ENCODE measurements around the gene BRD7. TPM values are rescaled to one million over a fixed set of nuclear protein-coding genes. Genes with fewer than 3 reads are reported as not detected.

Gene BRD7
- total RNA-seq, 1 donor from 2014 or later = 104 TPM

DNA sequence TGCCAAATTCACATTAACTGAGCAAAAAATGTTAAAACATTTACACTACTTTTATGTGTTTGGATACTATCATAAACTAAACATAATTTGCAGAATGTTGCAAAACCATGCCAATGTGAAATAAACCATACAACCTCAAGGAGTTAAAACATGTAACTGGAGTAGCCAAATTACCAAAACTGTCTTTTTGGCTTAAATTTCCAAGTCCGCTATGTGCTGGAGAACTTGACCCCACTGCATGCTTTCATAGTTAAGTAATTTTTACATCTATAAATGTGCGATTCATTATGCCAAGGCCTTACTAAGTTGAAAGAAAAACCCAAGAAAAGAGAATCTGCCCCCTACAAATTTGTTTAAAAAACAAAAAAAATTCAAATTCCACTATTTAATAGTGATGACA, 28.2 kb downstream of the BRD7 start:
- TF ChIP-seq, protein P1, sequence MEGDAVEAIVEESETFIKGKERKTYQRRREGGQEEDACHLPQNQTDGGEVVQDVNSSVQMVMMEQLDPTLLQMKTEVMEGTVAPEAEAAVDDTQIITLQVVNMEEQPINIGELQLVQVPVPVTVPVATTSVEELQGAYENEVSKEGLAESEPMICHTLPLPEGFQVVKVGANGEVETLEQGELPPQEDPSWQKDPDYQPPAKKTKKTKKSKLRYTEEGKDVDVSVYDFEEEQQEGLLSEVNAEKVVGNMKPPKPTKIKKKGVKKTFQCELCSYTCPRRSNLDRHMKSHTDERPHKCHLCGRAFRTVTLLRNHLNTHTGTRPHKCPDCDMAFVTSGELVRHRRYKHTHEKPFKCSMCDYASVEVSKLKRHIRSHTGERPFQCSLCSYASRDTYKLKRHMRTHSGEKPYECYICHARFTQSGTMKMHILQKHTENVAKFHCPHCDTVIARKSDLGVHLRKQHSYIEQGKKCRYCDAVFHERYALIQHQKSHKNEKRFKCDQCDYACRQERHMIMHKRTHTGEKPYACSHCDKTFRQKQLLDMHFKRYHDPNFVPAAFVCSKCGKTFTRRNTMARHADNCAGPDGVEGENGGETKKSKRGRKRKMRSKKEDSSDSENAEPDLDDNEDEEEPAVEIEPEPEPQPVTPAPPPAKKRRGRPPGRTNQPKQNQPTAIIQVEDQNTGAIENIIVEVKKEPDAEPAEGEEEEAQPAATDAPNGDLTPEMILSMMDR (IDR thresholded peaks at IDR 0.05; ENCODE audit: unreplicated experiment) = no peak
- Mint-ChIP-seq H3K4me3 (ENCODE audit: low read depth) (no peak overlapping the region), H3K4me1 (ENCODE audit: low read depth) (no peaks in the 10 kb centered on the region), H3K27me3 (no peaks in the 10 kb centered on the region), H3K27ac (no peak overlapping the region), H3K36me3 (ENCODE audit: insufficient read depth) (peaks cover 34% of the 10 kb centered on the region), H3K9me3 (ENCODE audit: low read depth) (peaks cover 4% of the 10 kb centered on the region)
- DNase-seq (ENCODE audit: low spot score, unreplicated experiment) = no peak

GRCh38 chr16:50338371-50339231, 30.2 kb downstream of the BRD7 start:
- peaks cover 2% of the 10 kb centered on the region for H3K4me1 Mint-ChIP-seq (ENCODE audit: low read depth)
- no peak overlapping the region for H3K4me3 Mint-ChIP-seq (ENCODE audit: low read depth)
- H3K27ac Mint-ChIP-seq = no peak overlapping the region
- no peaks in the 10 kb centered on the region for H3K9me3 Mint-ChIP-seq (ENCODE audit: low read depth)
- peaks cover 26% of the 10 kb centered on the region for H3K36me3 Mint-ChIP-seq (ENCODE audit: insufficient read depth)
- H3K27me3 Mint-ChIP-seq = no peaks in the 10 kb centered on the region
- TF ChIP-seq, protein P1 (IDR thresholded peaks at IDR 0.05; ENCODE audit: unreplicated experiment) = no peak
- DNase-seq (ENCODE audit: low spot score, unreplicated experiment) = no peak

DNA sequence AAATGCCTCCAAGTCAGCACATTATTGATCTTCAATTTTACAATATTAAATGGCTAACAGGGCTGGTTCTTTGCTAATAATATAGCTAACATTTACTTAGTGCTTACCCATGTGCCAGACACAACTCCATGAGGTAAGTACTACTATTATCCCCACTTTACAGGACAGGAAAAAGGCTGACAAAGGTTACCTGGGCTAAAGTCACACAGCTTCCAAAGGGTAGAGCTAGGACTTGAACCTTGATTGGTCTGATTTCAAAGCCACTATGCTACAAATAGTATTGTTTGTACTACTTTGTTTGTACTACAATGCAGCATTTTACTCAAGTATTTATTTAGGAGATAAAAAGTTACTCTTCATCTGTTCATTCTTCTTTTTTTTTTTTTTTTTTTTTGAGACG, 31.9 kb downstream of the BRD7 start:
- no peak overlapping the region for H3K4me3 Mint-ChIP-seq (ENCODE audit: low read depth)
- H3K27me3 Mint-ChIP-seq = no peaks in the 10 kb centered on the region
- TF ChIP-seq, protein P1 (IDR thresholded peaks at IDR 0.05; ENCODE audit: unreplicated experiment) = no peak
- H3K27ac Mint-ChIP-seq = no peak overlapping the region
- peaks cover 3% of the 10 kb centered on the region for H3K9me3 Mint-ChIP-seq (ENCODE audit: low read depth)
- H3K36me3 Mint-ChIP-seq (ENCODE audit: insufficient read depth) = peaks cover 32% of the 10 kb centered on the region
- no peak for DNase-seq (ENCODE audit: low spot score, unreplicated experiment)
- H3K4me1 Mint-ChIP-seq (ENCODE audit: low read depth) = peaks cover 4% of the 10 kb centered on the region

DNA sequence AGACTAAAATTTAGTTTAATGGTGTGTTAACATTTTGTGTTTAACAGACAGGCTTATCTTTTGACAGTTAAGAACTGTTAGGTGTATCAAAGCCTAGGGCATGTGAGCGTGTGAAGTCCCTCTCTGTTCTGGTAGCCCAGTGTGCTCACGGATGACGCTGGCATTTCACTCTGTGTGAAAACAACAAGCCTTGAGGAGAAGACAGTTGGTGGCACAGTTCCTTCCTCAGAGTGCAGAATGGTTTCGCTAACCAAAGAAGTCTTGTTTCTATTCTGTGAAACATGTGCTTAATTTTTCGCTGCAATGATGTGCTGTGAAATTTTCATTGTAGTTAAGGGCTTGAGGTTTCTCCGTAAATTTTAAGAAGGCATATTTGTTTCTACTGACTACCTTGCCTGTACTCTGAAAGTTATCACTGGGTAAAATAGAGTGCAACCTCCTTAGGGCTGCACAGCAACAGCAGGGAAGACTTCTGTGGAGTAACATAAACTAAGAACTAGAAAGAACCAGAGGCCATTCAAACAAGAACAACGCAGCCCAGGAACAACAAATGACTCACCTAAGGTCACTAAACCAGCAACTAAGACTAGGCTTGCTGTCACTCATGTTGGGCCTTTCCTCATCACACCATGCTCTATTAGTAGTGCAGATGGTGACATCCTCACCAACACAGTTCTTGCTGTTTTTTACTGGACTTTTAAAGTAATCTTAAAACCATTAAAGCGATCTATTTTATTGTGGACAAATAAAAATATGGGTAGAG, 33.4 kb downstream of the BRD7 start:
- TF ChIP-seq, protein P1 (IDR thresholded peaks at IDR 0.05; ENCODE audit: unreplicated experiment) = no peak
- DNase-seq (ENCODE audit: low spot score, unreplicated experiment) = no peak
- Mint-ChIP-seq H3K4me1 (ENCODE audit: low read depth) (peaks cover 8% of the 10 kb centered on the region), H3K27ac (peak overlapping the region; percentile 66), H3K4me3 (ENCODE audit: low read depth) (no peak overlapping the region), H3K9me3 (ENCODE audit: low read depth) (peaks cover 3% of the 10 kb centered on the region), H3K27me3 (no peaks in the 10 kb centered on the region), H3K36me3 (ENCODE audit: insufficient read depth) (peaks cover 35% of the 10 kb centered on the region)

DNA sequence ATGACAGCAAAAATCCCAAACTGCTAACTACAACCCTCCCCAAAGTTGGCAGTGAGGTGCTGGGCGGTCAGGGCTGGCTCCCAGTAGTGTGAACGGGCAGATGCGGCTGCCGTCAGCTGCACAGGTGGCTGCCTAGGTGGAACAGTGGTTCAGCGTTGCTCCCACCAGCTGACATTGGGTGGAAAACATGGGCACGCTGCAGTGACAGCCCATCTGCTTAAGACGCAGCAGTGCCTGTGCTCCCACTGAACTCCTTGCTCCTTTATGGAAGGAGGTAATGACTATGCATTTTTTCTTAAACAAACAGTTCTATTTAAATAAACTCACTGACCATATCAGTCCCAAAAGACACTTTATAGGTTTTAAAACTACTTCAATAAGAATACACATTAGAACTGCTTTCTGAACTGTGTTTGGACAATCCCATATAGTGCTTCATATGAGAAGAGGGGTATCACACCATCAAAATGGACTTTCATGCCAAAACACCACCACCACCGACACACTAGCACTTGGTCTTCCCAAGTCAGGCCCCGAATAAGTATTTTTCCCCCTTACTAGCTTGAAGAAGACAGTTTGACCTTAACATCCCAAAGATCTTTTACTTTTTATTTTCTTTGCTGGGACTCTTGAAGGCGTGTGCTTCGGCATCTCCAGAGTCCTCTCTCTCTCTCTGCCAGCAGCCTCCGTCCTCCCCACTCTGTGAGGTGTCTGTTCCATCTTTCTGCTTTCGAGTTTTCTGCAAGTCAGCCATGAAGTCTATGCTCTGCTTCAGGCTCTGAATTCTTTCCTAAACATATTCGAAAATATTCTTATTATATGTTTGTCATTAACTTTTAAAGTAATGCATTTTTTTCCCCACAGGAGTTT, 34.4 kb downstream of the BRD7 start:
- no peak for DNase-seq (ENCODE audit: low spot score, unreplicated experiment)
- peak overlapping the region; percentile 49 for H3K27ac Mint-ChIP-seq
- H3K36me3 Mint-ChIP-seq (ENCODE audit: insufficient read depth) = peaks cover 35% of the 10 kb centered on the region
- TF ChIP-seq, protein P1 (IDR thresholded peaks at IDR 0.05; ENCODE audit: unreplicated experiment) = no peak
- peaks cover 3% of the 10 kb centered on the region for H3K9me3 Mint-ChIP-seq (ENCODE audit: low read depth)
- H3K4me3 Mint-ChIP-seq (ENCODE audit: low read depth) = no peak overlapping the region
- no peaks in the 10 kb centered on the region for H3K27me3 Mint-ChIP-seq
- peaks cover 8% of the 10 kb centered on the region for H3K4me1 Mint-ChIP-seq (ENCODE audit: low read depth)

Measured in progenitor cell of endocrine pancreas (in vitro differentiated cells).